ENCODE data around the gene NTN4.
A peak's percentile ranks its signal among the peaks of the same experiment; 100 is the strongest.
"Not testable (repeated sequence)": the region's sequence is repeated elsewhere in the genome, so short reads cannot be mapped to it uniquely, and the experiment has no call there.

The NTN4 gene

GRCh38 chr12:95742586-95742985 lies 48.0 kb downstream of the NTN4 start:
- DNase-seq = no peak

GRCh38 chr12:95741635-95742034 lies 48.9 kb downstream of the NTN4 start:
- no peak for DNase-seq

- peak; percentile 84 for DNase-seq
Observed at GRCh38 chr12:95740751-95741150, 49.8 kb downstream of the NTN4 start.

- DNase-seq = peak; percentile 28
Observed at GRCh38 chr12:95739561-95740313, 50.8 kb downstream of the NTN4 start.

GRCh38 chr12:95738024-95738611 lies 52.4 kb downstream of the NTN4 start:
- no peak for DNase-seq

- no peak for DNase-seq
Observed at GRCh38 chr12:95736631-95737030, 53.9 kb downstream of the NTN4 start.

- not testable (repeated sequence) for DNase-seq
Observed at GRCh38 chr12:95735728-95736127, 54.8 kb downstream of the NTN4 start.

GRCh38 chr12:95733141-95733825 lies 57.3 kb downstream of the NTN4 start:
- no peak for DNase-seq

GRCh38 chr12:95731519-95731958 lies 59.0 kb downstream of the NTN4 start:
- peak; percentile 7 for DNase-seq

- DNase-seq = no peak
Observed at GRCh38 chr12:95730457-95730856, 60.1 kb downstream of the NTN4 start.

- no peak for DNase-seq
Observed at GRCh38 chr12:95726903-95727302, 63.7 kb downstream of the NTN4 start.

GRCh38 chr12:95724767-95725166 lies 65.8 kb downstream of the NTN4 start:
- DNase-seq = no peak

- no peak for DNase-seq
Observed at GRCh38 chr12:95723693-95724384, 66.7 kb downstream of the NTN4 start.

- DNase-seq = peak; percentile 49
Observed at GRCh38 chr12:95721320-95721719, 69.2 kb downstream of the NTN4 start.

- DNase-seq = no peak
Observed at GRCh38 chr12:95720146-95720545, 70.4 kb downstream of the NTN4 start.

- DNase-seq = no peak
Observed at GRCh38 chr12:95718772-95719171, 71.8 kb downstream of the NTN4 start.

- DNase-seq = no peak
Observed at GRCh38 chr12:95718006-95718431, 72.5 kb downstream of the NTN4 start.

- no peak for DNase-seq
Observed at GRCh38 chr12:95717316-95717928, 73.1 kb downstream of the NTN4 start.

GRCh38 chr12:95715177-95715576 lies 75.4 kb downstream of the NTN4 start:
- no peak for DNase-seq

GRCh38 chr12:95712269-95712668 lies 78.3 kb downstream of the NTN4 start:
- DNase-seq = no peak

- DNase-seq = no peak
Observed at GRCh38 chr12:95710386-95710785, 80.2 kb downstream of the NTN4 start.

GRCh38 chr12:95709152-95709551 lies 81.4 kb downstream of the NTN4 start:
- DNase-seq = no peak

GRCh38 chr12:95705143-95705542 lies 85.4 kb downstream of the NTN4 start:
- DNase-seq = no peak
